ENCODE data around the gene UST. TPM values are rescaled to one million over a fixed set of nuclear protein-coding genes. Genes with fewer than 3 reads are reported as not detected.
"Not testable (repeated sequence)": the region's sequence is repeated elsewhere in the genome, so short reads cannot be mapped to it uniquely, and the experiment has no call there.

Gene UST
- total RNA-seq, 1 donor from 2014 or later: 33.3 TPM

GRCh38 chr6:149033454-149033853, 286.6 kb downstream of the UST start:
- TF ChIP-seq EZH2 (IDR thresholded peaks at IDR 0.05): no peak
- no peak for TF ChIP-seq EZH2phosphoT487 (IDR thresholded peaks at IDR 0.05)
- TF ChIP-seq, protein P1, sequence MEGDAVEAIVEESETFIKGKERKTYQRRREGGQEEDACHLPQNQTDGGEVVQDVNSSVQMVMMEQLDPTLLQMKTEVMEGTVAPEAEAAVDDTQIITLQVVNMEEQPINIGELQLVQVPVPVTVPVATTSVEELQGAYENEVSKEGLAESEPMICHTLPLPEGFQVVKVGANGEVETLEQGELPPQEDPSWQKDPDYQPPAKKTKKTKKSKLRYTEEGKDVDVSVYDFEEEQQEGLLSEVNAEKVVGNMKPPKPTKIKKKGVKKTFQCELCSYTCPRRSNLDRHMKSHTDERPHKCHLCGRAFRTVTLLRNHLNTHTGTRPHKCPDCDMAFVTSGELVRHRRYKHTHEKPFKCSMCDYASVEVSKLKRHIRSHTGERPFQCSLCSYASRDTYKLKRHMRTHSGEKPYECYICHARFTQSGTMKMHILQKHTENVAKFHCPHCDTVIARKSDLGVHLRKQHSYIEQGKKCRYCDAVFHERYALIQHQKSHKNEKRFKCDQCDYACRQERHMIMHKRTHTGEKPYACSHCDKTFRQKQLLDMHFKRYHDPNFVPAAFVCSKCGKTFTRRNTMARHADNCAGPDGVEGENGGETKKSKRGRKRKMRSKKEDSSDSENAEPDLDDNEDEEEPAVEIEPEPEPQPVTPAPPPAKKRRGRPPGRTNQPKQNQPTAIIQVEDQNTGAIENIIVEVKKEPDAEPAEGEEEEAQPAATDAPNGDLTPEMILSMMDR (IDR thresholded peaks at IDR 0.05): no peak
- no peaks in the 10 kb centered on the region for H3K9me3 Mint-ChIP-seq
- no peak overlapping the region for H3K9ac ChIP-seq

DNA sequence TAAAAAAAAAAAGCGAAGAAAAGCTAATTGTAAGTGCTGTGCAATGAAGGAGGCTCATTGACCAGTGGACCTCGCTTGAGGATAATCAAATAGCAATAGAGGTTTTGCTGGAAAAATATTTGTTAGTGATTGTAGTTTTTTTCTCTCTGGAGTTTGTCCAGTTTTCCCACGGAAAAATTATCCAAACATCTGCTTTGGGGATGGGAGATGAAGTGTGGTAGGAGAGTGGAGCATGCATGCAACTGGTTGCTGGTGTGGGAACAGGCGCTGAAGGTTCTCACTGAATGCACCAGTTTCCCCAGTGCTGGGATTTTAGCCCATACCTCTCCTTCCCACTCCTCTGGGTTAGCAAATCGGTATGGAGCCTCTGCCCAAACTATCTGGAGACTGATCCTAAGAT, 288.9 kb downstream of the UST start:
- Mint-ChIP-seq H3K27me3 (ENCODE audit: insufficient read depth, low read depth) (peaks cover 2% of the 10 kb centered on the region), H3K27ac (no peak overlapping the region), H3K9me3 (no peaks in the 10 kb centered on the region), H3K4me3 (no peak overlapping the region), H3K36me3 (peaks cover 18% of the 10 kb centered on the region), H3K4me1 (peaks cover 56% of the 10 kb centered on the region)
- Histone ChIP-seq H3F3A (ENCODE audit: low read depth) (peaks cover 12% of the 10 kb centered on the region), H2AFZ (replicated peaks) (no peak overlapping the region), H3K4me3 (no peak overlapping the region), H3K36me3 (no peaks in the 10 kb centered on the region), H3K27ac (no peak overlapping the region), H3K9me3 (ENCODE audit: low read depth) (no peaks in the 10 kb centered on the region), H3K4me2 (no peak overlapping the region), H3K79me2 (ENCODE audit: low read depth) (no peaks in the 10 kb centered on the region), H3K27me3 (no peaks in the 10 kb centered on the region), H3K9ac (no peak overlapping the region), H3K4me1 (peaks cover 27% of the 10 kb centered on the region), H4K20me1 (ENCODE audit: low read depth) (no peaks in the 10 kb centered on the region)
- DNase-seq (ENCODE audit: low spot score): no peak
- TF ChIP-seq, protein P1 (IDR thresholded peaks at IDR 0.05): no peak
- TF ChIP-seq EZH2phosphoT487 (IDR thresholded peaks at IDR 0.05): no peak
- no peak for TF ChIP-seq EZH2 (IDR thresholded peaks at IDR 0.05)

More at GRCh38 chr6:149033454-149033853, 286.6 kb downstream of the UST start:
- Histone ChIP-seq H3K4me1 (peaks cover 27% of the 10 kb centered on the region), H2AFZ (replicated peaks) (no peak overlapping the region), H3K27me3 (no peaks in the 10 kb centered on the region), H4K20me1 (ENCODE audit: low read depth) (no peaks in the 10 kb centered on the region), H3K36me3 (no peaks in the 10 kb centered on the region), H3K4me3 (no peak overlapping the region), H3K4me2 (no peak overlapping the region), H3K27ac (no peak overlapping the region), H3F3A (ENCODE audit: low read depth) (peaks cover 14% of the 10 kb centered on the region), H3K9me3 (ENCODE audit: low read depth) (no peaks in the 10 kb centered on the region), H3K79me2 (ENCODE audit: low read depth) (no peaks in the 10 kb centered on the region)
- Mint-ChIP-seq H3K27ac (no peak overlapping the region), H3K36me3 (peaks cover 11% of the 10 kb centered on the region), H3K4me3 (no peak overlapping the region), H3K4me1 (peaks cover 56% of the 10 kb centered on the region), H3K27me3 (ENCODE audit: insufficient read depth, low read depth) (peaks cover 2% of the 10 kb centered on the region)
- no peak for DNase-seq (ENCODE audit: low spot score)

DNA sequence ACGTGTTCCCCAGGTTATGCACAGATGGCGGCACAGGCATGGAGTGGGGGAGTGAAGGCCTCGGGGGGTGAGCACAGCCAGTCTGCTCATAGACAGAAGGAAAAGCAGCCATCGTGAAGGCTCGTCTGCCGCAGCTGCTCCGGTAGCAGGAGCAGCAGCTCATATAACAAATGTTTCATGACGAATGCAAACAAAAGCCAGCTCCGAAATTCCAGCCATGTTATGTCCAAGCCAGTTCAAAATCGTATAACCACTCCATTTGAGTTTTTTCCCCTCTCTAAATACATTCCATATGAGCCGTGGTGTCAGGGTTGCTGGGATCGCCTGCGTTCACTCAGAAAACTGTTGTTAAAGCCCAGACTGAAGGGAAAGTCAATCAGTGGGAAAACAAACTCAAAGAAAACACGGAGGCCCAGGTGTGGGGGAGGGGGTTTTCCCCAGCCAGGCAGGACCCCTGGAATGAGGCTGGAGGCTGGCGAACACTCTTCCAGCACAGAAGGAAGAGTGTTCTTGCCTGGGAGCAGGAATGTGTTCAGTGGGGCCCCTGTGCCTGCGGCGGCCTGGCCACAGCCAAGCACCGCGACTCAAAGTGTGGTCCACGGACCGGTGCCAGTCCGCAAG, 290.3 kb downstream of the UST start:
- peak overlapping the region; percentile 67 for H3K4me3 Mint-ChIP-seq
- Histone ChIP-seq H3K27ac (peak overlapping the region; percentile 51), H3K4me1 (peaks cover 27% of the 10 kb centered on the region), H3K4me2 (peak overlapping the region; percentile 43), H3F3A (ENCODE audit: low read depth) (peaks cover 12% of the 10 kb centered on the region), H3K4me3 (no peak overlapping the region), H3K9ac (no peak overlapping the region), H3K27me3 (no peaks in the 10 kb centered on the region), H3K36me3 (no peaks in the 10 kb centered on the region), H3K9me3 (ENCODE audit: low read depth) (no peaks in the 10 kb centered on the region), H4K20me1 (ENCODE audit: low read depth) (no peaks in the 10 kb centered on the region), H2AFZ (replicated peaks) (no peak overlapping the region), H3K79me2 (ENCODE audit: low read depth) (no peaks in the 10 kb centered on the region)
- peaks cover 52% of the 10 kb centered on the region for H3K4me1 Mint-ChIP-seq
- TF ChIP-seq EZH2phosphoT487 (IDR thresholded peaks at IDR 0.05) (no peak), EZH2 (IDR thresholded peaks at IDR 0.05) (no peak)
- TF ChIP-seq, protein P1 (IDR thresholded peaks at IDR 0.05): no peak
- peaks cover 2% of the 10 kb centered on the region for H3K27me3 Mint-ChIP-seq (ENCODE audit: insufficient read depth, low read depth)
- peak overlapping the region; percentile 99 for H3K27ac Mint-ChIP-seq
- H3K9me3 Mint-ChIP-seq: no peaks in the 10 kb centered on the region
- H3K36me3 Mint-ChIP-seq: peaks cover 26% of the 10 kb centered on the region
- DNase-seq (ENCODE audit: low spot score): peak; percentile 39

GRCh38 chr6:149039025-149039424, 292.2 kb downstream of the UST start:
- H2AFZ ChIP-seq (replicated peaks); H3K27me3 Mint-ChIP-seq (ENCODE audit: insufficient read depth, low read depth); H3K9me3 Mint-ChIP-seq; H3K27me3 ChIP-seq; H3K4me2 ChIP-seq; H3K27ac Mint-ChIP-seq; DNase-seq (ENCODE audit: low spot score); H3K27ac ChIP-seq; H3K9me3 ChIP-seq (ENCODE audit: low read depth); H3K79me2 ChIP-seq (ENCODE audit: low read depth); H3K9ac ChIP-seq; H3K4me3 ChIP-seq; H3K36me3 ChIP-seq; H3K4me3 Mint-ChIP-seq; H4K20me1 ChIP-seq (ENCODE audit: low read depth): not testable (repeated sequence)
- peaks cover 35% of the 10 kb centered on the region for H3K4me1 Mint-ChIP-seq
- Histone ChIP-seq H3F3A (ENCODE audit: low read depth) (peaks cover 12% of the 10 kb centered on the region), H3K4me1 (peaks cover 26% of the 10 kb centered on the region)
- H3K36me3 Mint-ChIP-seq: peaks cover 22% of the 10 kb centered on the region
